GM12873 (cell line): ENCODE data around the gene DPP7.

Source experiments
- CTCF ChIP-seq: IDR thresholded peaks from 2 replicates; pipeline ENCODE4 v1.5.1; 2012; ENCODE audit warnings: low read depth, mild to moderate bottlenecking, moderate library complexity, low read length, control low read depth; ENCODE audit not compliant: insufficient read depth; ENCODE audit errors: missing control alignments

Gene DPP7

GRCh38 chr9:137097761-137098462 lies 16.6 kb downstream of the DPP7 start:
- TF ChIP-seq CTCF = no peak

GRCh38 chr9:137096785-137097546 lies 17.6 kb downstream of the DPP7 start:
- no peak for TF ChIP-seq CTCF

GRCh38 chr9:137095664-137096517 lies 18.6 kb downstream of the DPP7 start:
- TF ChIP-seq CTCF = peak; percentile 86

GRCh38 chr9:137089232-137089947 lies 25.1 kb downstream of the DPP7 start:
- TF ChIP-seq CTCF = no peak

- TF ChIP-seq CTCF = no peak
Measured at GRCh38 chr9:137088121-137088520, 26.4 kb downstream of the DPP7 start.

- no peak for TF ChIP-seq CTCF
Measured at GRCh38 chr9:137087409-137087925, 27.1 kb downstream of the DPP7 start.
